AG04449 (cell line): ENCODE data around the gene HTR2C.
"Not testable (repeated sequence)": the region's sequence is repeated elsewhere in the genome, so short reads cannot be mapped to it uniquely, and the experiment has no call there.

Experiments used
- CTCF ChIA-PET: fragments of 350-600 bp; formaldehyde crosslinking; extraction: SDS; loops from one replicate; lab custom pipeline; 2021; ENCODE audit warnings: antibody characterized with exemption; lab: Yijun Ruan, JAX
- POLR2A ChIA-PET: fragments of 400-600, 350-600 bp; formaldehyde crosslinking; extraction: SDS; loops from one replicate; lab custom pipeline; 2020; ENCODE audit warnings: antibody characterized with exemption, inconsistent platforms; lab: Yijun Ruan, JAX
- DNase-seq: peaks from one replicate; pipeline ENCODE4 v3.0.0-alpha.2; 2010; ENCODE audit warnings: low read depth, low spot score
- H3K4me3 ChIP-seq: 2 replicates; pipeline ENCODE4 v1.5.1; 2011; ENCODE audit warnings: low read depth, mild to moderate bottlenecking, control low read depth, low read length
- TF ChIP-seq, protein P1 (sequence below): IDR thresholded peaks from one replicate; pipeline ENCODE4 v1.5.1; 2011; ENCODE audit warnings: mild to moderate bottlenecking, moderate library complexity, low read length, control low read depth, inconsistent platforms; ENCODE audit not compliant: insufficient read depth; ENCODE audit errors: missing control alignments

HTR2C gene

DNA sequence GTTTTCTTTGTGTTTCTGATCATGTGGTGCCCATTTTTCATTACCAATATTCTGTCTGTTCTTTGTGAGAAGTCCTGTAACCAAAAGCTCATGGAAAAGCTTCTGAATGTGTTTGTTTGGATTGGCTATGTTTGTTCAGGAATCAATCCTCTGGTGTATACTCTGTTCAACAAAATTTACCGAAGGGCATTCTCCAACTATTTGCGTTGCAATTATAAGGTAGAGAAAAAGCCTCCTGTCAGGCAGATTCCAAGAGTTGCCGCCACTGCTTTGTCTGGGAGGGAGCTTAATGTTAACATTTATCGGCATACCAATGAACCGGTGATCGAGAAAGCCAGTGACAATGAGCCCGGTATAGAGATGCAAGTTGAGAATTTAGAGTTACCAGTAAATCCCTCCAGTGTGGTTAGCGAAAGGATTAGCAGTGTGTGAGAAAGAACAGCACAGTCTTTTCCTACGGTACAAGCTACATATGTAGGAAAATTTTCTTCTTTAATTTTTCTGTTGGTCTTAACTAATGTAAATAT, 323.2 kb downstream of the HTR2C start:
- TF ChIP-seq, protein P1, sequence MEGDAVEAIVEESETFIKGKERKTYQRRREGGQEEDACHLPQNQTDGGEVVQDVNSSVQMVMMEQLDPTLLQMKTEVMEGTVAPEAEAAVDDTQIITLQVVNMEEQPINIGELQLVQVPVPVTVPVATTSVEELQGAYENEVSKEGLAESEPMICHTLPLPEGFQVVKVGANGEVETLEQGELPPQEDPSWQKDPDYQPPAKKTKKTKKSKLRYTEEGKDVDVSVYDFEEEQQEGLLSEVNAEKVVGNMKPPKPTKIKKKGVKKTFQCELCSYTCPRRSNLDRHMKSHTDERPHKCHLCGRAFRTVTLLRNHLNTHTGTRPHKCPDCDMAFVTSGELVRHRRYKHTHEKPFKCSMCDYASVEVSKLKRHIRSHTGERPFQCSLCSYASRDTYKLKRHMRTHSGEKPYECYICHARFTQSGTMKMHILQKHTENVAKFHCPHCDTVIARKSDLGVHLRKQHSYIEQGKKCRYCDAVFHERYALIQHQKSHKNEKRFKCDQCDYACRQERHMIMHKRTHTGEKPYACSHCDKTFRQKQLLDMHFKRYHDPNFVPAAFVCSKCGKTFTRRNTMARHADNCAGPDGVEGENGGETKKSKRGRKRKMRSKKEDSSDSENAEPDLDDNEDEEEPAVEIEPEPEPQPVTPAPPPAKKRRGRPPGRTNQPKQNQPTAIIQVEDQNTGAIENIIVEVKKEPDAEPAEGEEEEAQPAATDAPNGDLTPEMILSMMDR, result no peak
- no peak overlapping the region for H3K4me3 ChIP-seq
- POLR2A ChIA-PET, result no interaction called here
- DNase-seq, result no peak
- CTCF ChIA-PET, result no interaction called here

DNA sequence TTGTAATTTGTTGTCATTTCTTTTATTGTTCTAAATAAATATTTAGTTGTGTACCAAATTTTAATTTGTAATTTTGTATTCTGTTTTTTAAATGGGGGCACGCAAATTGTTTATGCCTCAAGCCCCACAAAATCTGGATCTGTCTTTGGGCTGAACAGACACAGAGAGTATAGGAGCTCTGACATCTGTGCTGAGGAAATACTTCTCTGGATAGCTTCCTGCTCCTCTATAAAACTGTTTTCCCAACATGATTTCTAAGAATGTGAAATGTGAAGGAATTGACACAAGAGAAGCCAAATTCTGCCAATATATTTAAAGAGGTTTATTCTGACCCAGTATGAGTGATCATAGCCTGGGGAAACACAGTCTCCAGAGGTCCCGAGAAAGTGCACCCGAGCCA, 340.5 kb downstream of the HTR2C start:
- TF ChIP-seq, protein P1, result no peak
- POLR2A ChIA-PET, result no interaction called here
- CTCF ChIA-PET, result no interaction called here
- DNase-seq, result no peak
- no peak overlapping the region for H3K4me3 ChIP-seq

DNA sequence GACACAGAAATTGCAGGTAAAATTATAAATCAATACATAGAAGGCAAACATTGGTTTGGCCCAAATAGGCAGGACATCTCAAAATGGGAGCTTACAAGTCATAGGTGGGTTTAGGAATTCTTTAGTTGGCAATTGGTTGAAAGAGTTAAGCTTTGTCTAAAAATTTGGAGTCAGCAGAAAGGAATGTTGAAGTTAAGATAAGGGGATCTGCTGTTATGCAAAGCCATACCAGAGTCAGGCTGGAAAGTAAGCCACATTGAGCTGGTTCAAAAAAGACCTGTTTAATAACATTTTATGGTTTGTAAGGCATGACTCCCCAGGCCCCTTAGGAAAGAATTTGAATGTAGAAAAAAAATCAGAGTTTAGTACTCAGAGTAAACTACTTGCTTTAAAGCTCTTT, 341.0 kb downstream of the HTR2C start:
- H3K4me3 ChIP-seq, result no peak overlapping the region

DNA sequence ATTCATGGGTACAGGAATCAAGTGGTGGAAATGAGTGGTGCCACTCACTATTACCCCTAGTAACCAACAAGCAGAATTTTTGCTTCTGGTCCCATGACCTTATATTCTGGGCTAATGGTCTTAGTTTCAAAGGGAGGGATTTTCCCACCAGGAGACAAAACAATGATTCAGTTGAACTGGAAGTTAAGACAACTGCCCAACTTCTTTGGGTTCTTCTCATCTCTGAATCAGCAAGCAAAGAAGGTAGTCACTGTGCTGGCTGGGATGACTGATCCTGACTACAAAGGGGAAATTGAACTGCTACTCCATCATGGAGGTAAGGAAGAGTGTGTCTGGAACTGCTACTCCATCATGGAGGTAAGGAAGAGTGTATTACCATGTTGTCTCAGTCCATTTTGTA, 346.3 kb downstream of the HTR2C start:
- TF ChIP-seq, protein P1, result no peak
- CTCF ChIA-PET, result no interaction called here
- no peak overlapping the region for H3K4me3 ChIP-seq
- DNase-seq, result no peak
- POLR2A ChIA-PET, result no interaction called here

More for the DNA sequence above, 341.0 kb downstream of the HTR2C start:
- CTCF ChIA-PET, result no interaction called here
- TF ChIP-seq, protein P1, result no peak
- no peak for DNase-seq
- POLR2A ChIA-PET, result no interaction called here

DNA sequence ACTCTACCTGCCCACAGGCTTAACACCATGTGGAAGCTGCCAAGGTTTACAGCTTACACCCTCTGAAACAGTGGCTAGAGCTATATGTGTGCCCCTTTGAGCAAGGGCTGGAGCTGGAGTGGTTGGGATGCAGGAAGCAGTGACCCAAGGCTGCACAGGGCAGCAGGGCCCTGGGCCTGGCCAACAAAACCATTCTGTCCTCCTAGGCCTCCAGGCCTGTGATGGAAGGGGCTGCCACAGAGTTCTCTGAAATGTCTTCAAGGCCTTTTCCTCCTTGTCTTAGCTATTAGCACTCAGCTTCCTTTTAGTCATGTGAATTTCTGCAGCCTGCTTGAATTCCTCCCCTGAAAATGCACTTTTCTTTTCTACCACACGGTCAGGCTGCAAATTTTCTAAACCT, 348.7 kb downstream of the HTR2C start:
- DNase-seq, result no peak
- ChIA-PET CTCF (interaction anchor here (1.0 kb wide), 1 partner anchor 27 kb away, joined by 3 read pairs; no protein-coding TSS in a partner anchor), POLR2A (no interaction called here)
- H3K4me3 ChIP-seq, result no peak overlapping the region
- TF ChIP-seq, protein P1, result no peak

DNA sequence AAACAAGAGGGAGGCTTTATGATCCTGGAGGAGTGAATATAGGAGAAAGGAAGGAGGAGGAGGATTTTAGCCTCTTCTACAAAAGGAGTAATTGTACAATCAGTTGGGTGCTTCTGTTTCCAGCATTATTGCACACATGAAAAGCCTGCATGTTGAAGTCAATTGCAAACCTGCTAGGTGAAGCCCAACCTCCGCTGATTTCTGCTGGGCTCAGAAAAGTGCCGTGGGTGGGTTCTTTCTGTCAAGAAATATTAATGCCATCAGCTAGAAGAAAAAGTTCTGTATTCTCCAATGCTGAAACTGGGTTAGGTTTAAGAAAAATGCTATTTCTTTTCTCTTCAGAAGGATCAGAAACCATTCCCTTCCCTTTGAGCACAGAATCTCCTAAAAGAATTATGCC, 349.4 kb downstream of the HTR2C start:
- DNase-seq, POLR2A ChIA-PET, H3K4me3 ChIP-seq: not testable (repeated sequence)
- CTCF ChIA-PET, result interaction anchor here (1.0 kb wide), 1 partner anchor 26 kb away, joined by 3 read pairs; no protein-coding TSS in a partner anchor

DNA sequence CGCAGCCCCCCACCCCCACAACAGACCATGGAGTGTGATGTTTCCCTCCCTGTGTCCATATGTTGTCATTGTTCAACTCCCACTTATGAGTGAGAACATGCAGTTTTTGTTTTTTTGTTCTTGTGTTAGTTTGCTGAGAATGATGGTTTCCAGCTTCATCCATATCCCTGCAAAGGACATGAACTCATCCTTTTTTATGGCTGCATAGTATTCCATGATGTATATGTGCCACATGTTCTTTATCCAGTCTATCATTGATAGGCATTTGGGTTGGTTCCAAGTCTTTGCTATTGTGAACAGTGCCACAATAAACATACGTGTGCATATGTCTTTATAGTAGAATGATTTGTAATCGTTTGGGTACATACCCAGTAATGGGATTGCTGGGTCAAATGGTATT, 353.2 kb downstream of the HTR2C start:
- CTCF ChIA-PET, POLR2A ChIA-PET, DNase-seq, H3K4me3 ChIP-seq: not testable (repeated sequence)
